Measurements from ENCODE around the gene PCDH11X.
"Not testable (repeated sequence)": the region's sequence is repeated elsewhere in the genome, so short reads cannot be mapped to it uniquely, and the experiment has no call there.

Gene PCDH11X, protein sequence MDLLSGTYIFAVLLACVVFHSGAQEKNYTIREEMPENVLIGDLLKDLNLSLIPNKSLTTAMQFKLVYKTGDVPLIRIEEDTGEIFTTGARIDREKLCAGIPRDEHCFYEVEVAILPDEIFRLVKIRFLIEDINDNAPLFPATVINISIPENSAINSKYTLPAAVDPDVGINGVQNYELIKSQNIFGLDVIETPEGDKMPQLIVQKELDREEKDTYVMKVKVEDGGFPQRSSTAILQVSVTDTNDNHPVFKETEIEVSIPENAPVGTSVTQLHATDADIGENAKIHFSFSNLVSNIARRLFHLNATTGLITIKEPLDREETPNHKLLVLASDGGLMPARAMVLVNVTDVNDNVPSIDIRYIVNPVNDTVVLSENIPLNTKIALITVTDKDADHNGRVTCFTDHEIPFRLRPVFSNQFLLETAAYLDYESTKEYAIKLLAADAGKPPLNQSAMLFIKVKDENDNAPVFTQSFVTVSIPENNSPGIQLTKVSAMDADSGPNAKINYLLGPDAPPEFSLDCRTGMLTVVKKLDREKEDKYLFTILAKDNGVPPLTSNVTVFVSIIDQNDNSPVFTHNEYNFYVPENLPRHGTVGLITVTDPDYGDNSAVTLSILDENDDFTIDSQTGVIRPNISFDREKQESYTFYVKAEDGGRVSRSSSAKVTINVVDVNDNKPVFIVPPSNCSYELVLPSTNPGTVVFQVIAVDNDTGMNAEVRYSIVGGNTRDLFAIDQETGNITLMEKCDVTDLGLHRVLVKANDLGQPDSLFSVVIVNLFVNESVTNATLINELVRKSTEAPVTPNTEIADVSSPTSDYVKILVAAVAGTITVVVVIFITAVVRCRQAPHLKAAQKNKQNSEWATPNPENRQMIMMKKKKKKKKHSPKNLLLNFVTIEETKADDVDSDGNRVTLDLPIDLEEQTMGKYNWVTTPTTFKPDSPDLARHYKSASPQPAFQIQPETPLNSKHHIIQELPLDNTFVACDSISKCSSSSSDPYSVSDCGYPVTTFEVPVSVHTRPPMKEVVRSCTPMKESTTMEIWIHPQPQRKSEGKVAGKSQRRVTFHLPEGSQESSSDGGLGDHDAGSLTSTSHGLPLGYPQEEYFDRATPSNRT (N-terminal part only)

DNA sequence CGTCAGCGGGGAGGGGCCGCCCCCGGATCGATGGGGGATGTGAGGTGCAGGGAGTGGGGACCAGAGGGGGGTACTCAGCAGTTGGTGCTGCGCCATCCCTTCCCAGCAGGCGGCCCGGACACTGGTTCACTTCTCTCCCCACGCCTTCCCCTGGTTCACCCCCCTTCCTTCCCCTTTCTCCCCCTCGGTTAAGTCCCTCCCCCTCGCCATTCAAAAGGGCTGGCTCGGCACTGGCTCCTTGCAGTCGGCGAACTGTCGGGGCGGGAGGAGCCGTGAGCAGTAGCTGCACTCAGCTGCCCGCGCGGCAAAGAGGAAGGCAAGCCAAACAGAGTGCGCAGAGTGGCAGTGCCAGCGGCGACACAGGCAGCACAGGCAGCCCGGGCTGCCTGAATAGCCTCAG is at the start of gene PCDH11X:
Gene PCDH11X (plus strand): TSS at position 241 of the 400 bp plus-strand sequence. CDS start 56,130 bp downstream, outside the sequence.
- DNase-seq (ENCODE audit: low read depth): not testable (repeated sequence)

DNA sequence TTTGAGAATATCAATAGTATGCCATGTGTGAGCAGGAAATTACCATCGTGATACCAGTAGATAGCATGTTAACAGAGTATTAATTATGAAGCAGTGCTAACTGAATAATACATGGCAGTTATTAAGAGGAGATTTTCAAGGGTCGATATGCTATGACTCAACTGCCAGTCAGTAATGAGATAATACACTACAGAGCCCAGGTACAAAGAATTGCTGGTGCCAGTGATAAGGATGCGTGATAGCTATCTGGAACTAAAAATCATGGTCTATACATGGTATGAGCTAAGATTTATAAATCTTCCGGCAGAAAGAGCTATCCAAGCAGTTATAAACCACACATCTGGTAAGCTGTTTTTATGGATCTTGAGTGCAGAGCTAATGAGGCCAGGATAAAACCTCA is 31.7 kb upstream of the PCDH11X start:
- DNase-seq (ENCODE audit: low read depth): not testable (repeated sequence)

DNA sequence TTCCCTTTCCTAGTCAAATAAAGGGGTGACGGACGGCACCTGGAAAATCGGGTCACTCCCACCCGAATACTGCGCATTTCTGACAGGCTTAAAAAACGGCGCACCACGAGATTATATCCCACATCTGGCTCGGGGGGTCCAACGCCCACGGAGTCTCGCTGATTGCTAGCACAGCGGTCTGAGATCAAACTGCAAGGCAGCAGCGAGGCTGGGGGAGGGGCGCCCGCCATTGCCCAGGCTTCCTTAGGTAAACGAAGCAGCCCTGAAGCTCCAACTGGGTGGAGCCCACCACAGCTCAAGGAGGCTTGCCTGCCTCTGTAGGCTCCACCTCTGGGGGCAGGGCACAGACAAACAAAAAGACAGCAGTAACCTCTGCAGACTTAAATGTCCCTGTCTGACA is 26.2 kb upstream of the PCDH11X start:
- not testable (repeated sequence) for DNase-seq (ENCODE audit: low read depth)

DNA sequence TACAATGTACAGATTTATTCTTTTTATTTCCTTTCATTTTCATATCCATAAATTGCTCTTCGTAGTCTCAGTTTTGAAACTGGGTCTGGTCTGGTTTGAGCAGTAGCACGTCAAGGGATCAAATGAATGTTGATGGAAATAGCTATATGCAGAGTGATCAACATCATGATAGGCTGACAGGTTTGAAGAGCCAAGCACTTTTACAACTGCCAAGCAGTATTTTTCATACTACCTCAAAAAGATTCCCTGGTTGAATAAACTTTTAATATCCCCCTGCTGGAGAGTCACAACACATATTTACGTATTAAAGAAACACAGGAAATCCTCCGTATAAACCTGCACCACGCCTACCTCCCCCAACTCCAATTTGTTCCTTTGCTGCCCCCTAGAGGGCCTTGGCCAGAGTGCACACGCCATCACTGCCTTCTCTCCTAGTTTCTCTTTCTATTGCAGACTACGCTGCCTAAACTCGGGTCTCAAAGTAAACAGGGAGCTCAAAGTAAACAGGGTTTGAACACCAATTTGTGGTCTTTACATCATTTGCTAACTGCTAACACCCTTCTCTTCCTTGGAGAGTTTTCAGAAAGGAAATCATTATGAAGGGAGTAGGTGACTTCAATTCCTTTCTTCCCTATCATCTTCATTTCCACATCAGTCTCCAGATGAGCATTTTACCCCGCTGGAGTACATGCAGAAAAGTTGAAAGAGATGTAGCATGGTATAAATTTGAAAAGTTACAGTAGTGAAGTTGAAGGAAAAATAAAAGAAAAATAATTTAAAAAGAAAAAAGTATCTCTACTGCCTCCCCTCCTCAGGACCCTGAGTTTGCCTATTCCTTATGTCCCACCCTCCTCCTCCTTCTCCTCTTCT is 8.3 kb upstream of the PCDH11X start:
- not testable (repeated sequence) for DNase-seq (ENCODE audit: low read depth)

DNA sequence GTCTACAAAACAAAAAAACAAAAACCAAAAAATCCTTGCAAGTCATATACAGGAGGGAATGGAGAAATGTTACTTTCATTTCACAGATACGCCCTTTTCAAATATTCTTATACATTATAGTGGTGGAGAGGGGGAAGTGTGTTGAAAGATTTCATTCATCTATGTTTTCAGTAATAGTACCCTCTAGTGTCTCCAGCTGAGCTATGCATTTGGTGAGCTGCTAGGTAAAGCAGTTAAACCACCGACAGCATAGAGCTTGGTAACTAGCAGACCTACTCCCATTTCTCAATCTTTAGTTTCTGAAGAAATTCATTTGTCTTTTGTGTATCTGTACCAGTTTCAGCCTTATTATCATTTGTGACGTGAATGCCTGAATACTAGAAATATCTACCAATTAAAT is 5.2 kb upstream of the PCDH11X start:
- DNase-seq (ENCODE audit: low read depth): not testable (repeated sequence)

DNA sequence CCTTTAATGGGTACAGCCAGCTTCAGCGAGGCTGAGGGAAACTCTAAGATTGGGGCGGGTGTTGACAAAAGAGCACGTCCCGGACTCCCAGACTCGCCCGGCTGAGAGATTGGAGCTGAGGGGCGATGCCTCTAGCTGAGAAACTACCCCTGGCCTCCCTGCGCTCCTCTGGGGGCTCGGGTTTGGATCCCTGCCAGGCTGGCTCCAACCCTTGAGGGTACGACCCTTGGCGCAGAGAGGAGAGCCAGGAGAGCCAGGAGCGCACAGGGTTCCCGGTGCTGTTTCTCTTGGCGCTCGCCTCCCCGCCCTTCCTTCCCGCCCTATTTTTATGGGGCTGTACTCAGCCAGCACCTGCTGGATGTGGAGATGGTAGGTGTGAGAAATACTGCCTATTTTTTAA is 833 bp downstream of the PCDH11X start:
- DNase-seq (ENCODE audit: low read depth): not testable (repeated sequence)

DNA sequence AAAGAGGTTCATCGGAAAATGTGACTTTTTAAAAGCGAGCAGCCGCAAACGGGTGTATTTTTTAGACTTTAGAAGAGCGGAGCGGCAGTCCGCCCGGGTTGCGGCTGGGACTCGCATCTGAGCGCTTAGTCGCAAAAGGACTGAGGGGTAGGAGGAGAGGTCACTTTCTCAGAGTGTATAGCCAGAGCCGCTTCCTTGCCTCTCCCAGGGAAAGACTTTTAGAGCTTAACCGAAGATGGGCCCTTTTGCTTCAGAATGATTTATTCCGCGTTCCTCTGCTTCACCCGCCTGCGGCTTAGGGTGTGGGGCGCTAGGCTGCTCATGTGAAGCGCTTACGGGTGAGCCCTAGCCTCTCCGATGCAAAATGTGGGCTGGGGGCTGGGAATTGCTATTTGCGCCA is 1.5 kb downstream of the PCDH11X start:
- DNase-seq (ENCODE audit: low read depth): not testable (repeated sequence)

DNA sequence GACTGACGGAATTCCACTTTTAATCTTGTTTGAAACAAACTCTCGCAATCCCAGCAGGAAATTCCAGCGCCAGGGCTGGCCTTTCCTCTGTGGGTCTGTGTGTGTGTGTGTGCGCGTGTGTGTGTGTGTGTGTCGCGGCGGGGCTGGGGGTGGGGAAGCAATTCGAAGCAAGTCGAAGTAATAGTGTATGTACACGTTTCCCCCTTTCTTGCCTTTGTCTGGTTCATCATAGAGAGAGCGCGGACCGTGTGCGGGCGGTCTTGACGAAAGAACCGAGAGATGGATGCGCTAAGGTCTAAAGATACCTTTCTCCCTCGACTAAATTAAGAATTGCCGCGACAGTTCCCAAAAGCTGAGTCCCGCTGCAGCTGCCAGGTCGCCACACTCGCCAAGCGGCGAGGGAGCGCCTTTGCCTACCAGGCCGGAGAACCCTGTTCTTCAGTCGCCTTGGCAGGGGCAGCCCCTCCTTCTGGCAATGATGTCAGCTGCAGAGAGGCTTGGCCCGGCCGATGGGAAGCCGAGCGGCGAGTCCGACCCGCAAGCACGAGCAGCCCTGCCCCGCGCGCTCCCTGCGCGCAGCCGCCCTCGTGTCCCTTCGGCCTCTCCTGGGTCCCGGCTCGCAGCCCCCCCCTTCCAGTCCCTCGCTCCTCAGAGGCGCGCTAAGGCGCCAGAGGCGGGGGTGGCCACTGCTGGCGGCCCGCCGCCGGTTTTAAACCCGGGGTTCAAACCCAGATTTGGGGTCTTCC is 2.6 kb downstream of the PCDH11X start:
- DNase-seq (ENCODE audit: low read depth): not testable (repeated sequence)

DNA sequence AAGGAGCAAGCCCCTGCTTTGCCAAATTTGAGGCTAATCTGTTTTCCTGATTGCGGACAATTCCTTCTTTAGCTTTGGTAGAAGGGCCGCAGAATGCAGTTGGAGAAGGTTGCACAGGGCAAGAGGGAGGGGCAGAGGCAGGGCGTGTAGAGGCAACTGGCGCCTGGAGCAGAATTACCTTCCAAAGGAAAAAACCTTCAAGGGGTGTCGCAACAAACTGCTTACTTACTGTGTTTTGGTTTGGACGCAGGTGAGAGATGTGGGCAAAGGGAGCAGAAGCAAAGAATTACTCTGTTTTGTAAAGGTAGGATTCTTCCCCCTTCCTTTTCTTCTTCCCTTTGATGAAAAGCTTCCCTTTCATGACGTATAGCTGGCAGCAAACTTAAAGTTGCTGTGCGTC is 3.6 kb downstream of the PCDH11X start:
- DNase-seq (ENCODE audit: low read depth): not testable (repeated sequence)

DNA sequence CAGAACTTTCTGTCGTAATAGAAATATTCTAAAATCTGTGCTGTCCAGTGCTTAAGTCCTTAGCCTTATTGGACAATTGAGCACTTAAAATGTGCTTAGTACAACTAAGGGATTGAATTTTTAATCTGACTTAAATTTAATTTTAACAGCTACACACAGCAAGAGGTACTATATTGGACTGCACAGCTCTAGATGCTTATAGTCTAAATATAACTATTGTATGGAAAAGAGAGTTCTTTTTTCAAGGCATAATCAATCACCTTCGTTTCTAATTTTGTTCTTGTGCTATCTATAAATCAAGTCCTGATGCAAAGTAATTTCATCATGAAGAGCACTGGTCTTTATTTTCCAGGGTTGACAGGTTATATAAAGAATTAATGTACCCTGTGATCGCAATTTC is 38.4 kb downstream of the PCDH11X start:
- DNase-seq (ENCODE audit: low read depth): not testable (repeated sequence)

DNA sequence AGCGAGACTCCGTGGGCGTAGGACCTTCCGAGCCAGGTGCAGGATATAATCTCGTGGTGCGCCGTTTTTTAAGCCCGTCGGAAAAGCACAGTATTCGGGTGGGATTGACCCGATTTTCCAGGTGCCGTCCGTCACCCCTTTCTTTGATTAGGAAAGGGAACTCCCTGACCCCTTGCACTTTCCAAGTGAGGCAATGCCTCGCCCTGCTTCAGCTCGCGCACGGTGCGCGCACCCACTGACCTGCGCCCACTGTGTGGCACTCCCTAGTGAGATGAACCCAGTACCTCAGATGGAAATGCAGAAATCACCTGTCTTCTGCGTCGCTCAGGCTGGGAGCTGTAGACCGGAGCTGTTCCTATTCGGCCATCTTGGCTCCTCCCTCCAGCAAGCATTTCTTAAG is 46.1 kb downstream of the PCDH11X start:
- DNase-seq (ENCODE audit: low read depth): not testable (repeated sequence)
